Astrocyte (in vitro differentiated cells and primary cell): Measurements from ENCODE around the gene MTHFD1. TPM values are rescaled to one million over a fixed set of nuclear protein-coding genes. Genes with fewer than 3 reads are reported as not detected.

ENCODE experiments used
- DNase-seq: peaks from one replicate; pipeline ENCODE4 v3.0.0-alpha.2; 2010; ENCODE audit warnings: low read depth
- FAIRE-seq: peaks from 2 replicates; lab custom pipeline; 2011; peaks lifted over from hg19 to GRCh38; lab: Jason Lieb, UNC
- H2AFZ ChIP-seq: 2 replicates; pipeline ENCODE4 v1.6.0; 2012; ENCODE audit warnings: low read depth, low read length, inconsistent platforms
- H3K27ac ChIP-seq: 2 replicates; pipeline ENCODE4 v1.5.1; 2011; ENCODE audit warnings: low read depth, low read length, inconsistent platforms
- H3K27me3 ChIP-seq: 2 replicates; pipeline ENCODE4 v1.6.0; 2011; ENCODE audit warnings: low read length, inconsistent platforms; ENCODE audit not compliant: insufficient read depth
- H3K36me3 ChIP-seq: 2 replicates; pipeline ENCODE4 v1.5.1; 2011; ENCODE audit warnings: low read length, inconsistent platforms; ENCODE audit not compliant: insufficient read depth
- H3K4me1 ChIP-seq: 2 replicates; pipeline ENCODE4 v1.5.1; 2011; ENCODE audit warnings: low read length, inconsistent platforms; ENCODE audit not compliant: insufficient read depth
- H3K4me2 ChIP-seq: 2 replicates; pipeline ENCODE4 v1.6.0; 2012; ENCODE audit warnings: low read length, inconsistent platforms
- H3K4me3 ChIP-seq: 2 replicates; pipeline ENCODE4 v1.5.1; 2011; ENCODE audit warnings: low read depth, mild to moderate bottlenecking, low read length, inconsistent platforms; ENCODE audit not compliant: insufficient read depth
- H3K79me2 ChIP-seq: 2 replicates; pipeline ENCODE4 v1.6.0; 2012; ENCODE audit warnings: mild to moderate bottlenecking, low read length, inconsistent platforms; ENCODE audit not compliant: insufficient read depth
- H3K9ac ChIP-seq: 2 replicates; pipeline ENCODE4 v1.6.0; 2012; ENCODE audit warnings: mild to moderate bottlenecking, low read length, inconsistent platforms
- H3K9me3 ChIP-seq: 2 replicates; pipeline ENCODE4 v1.5.1; 2012; ENCODE audit warnings: low read depth, mild to moderate bottlenecking, low read length, inconsistent platforms; ENCODE audit not compliant: insufficient read depth
- H4K20me1 ChIP-seq: 2 replicates; pipeline ENCODE4 v1.6.0; 2012; ENCODE audit warnings: low read length, inconsistent platforms; ENCODE audit not compliant: insufficient read depth
- H3K27ac Mint-ChIP-seq: one replicate; pipeline ENCODE4 v1.8.0; 2021; ENCODE audit warnings: mild to moderate bottlenecking, mixed read lengths; ENCODE audit not compliant: unreplicated experiment
- H3K27me3 Mint-ChIP-seq: one replicate; pipeline ENCODE4 v1.8.0; 2021; ENCODE audit warnings: low read depth, mixed read lengths; ENCODE audit not compliant: unreplicated experiment
- H3K36me3 Mint-ChIP-seq: one replicate; pipeline ENCODE4 v1.8.0; 2021; ENCODE audit warnings: low read depth, mixed read lengths; ENCODE audit not compliant: unreplicated experiment
- H3K4me1 Mint-ChIP-seq: one replicate; pipeline ENCODE4 v1.8.0; 2021; ENCODE audit warnings: low read depth, mixed read lengths; ENCODE audit not compliant: unreplicated experiment
- H3K4me3 Mint-ChIP-seq: one replicate; pipeline ENCODE4 v1.8.0; 2021; ENCODE audit warnings: mild to moderate bottlenecking, moderate library complexity, mixed read lengths; ENCODE audit not compliant: unreplicated experiment
- H3K9me3 Mint-ChIP-seq: one replicate; pipeline ENCODE4 v1.8.0; 2021; ENCODE audit warnings: mild to moderate bottlenecking, mixed read lengths; ENCODE audit not compliant: unreplicated experiment
- EZH2 ChIP-seq: IDR thresholded peaks from 2 replicates; pipeline ENCODE4 v1.6.1; 2012; ENCODE audit warnings: mild to moderate bottlenecking, low read length, inconsistent platforms; ENCODE audit not compliant: insufficient read depth
- total RNA-seq: library from RNA; stranded (reverse); gene quantifications from 2 replicates; pipeline ENCODE4 v1.2.1, GENCODE V29; 2021
- TF ChIP-seq, protein P1 (sequence below): IDR thresholded peaks from 2 replicates; pipeline ENCODE4 v1.5.1; 2011; ENCODE audit warnings: low read depth, mild to moderate bottlenecking, inconsistent platforms, low read length, moderate library complexity; ENCODE audit not compliant: insufficient read depth

The MTHFD1 gene
- total RNA-seq, 1 donor from 2014 or later, result 56.9 TPM

DNA sequence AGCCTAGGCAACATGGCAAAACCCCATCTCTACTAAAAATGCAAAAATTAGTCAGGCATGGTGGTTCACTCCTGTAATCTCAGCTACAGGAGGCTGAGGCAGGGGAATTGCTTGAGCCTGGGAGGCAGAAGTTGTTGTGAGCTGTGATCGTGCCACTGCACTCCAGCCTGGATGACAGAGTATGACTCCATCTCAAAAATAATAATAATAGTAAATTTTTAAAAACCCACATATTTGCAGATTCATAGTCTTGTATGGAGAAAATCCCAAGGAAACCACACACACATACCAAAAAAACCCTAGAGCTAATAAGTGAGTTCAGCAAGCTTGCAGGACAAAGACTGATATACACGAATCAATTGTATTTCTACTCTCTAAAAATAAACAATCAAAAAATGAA, 19.0 kb upstream of the MTHFD1 start:
- Histone ChIP-seq H2AFZ (no peak overlapping the region), H3K79me2 (no peaks in the 10 kb centered on the region), H4K20me1 (no peaks in the 10 kb centered on the region), H3K36me3 (no peaks in the 10 kb centered on the region), H3K4me1 (peaks cover 4% of the 10 kb centered on the region), H3K27ac (no peak overlapping the region), H3K9ac (no peak overlapping the region), H3K9me3 (no peaks in the 10 kb centered on the region), H3K4me2 (no peak overlapping the region), H3K27me3 (no peaks in the 10 kb centered on the region), H3K4me3 (no peak overlapping the region)
- Mint-ChIP-seq H3K4me3 (no peak overlapping the region), H3K27me3 (no peaks in the 10 kb centered on the region), H3K4me1 (peaks cover 9% of the 10 kb centered on the region), H3K27ac (no peak overlapping the region), H3K9me3 (peaks cover 2% of the 10 kb centered on the region), H3K36me3 (no peaks in the 10 kb centered on the region)
- FAIRE-seq, result no peak
- TF ChIP-seq, protein P1, sequence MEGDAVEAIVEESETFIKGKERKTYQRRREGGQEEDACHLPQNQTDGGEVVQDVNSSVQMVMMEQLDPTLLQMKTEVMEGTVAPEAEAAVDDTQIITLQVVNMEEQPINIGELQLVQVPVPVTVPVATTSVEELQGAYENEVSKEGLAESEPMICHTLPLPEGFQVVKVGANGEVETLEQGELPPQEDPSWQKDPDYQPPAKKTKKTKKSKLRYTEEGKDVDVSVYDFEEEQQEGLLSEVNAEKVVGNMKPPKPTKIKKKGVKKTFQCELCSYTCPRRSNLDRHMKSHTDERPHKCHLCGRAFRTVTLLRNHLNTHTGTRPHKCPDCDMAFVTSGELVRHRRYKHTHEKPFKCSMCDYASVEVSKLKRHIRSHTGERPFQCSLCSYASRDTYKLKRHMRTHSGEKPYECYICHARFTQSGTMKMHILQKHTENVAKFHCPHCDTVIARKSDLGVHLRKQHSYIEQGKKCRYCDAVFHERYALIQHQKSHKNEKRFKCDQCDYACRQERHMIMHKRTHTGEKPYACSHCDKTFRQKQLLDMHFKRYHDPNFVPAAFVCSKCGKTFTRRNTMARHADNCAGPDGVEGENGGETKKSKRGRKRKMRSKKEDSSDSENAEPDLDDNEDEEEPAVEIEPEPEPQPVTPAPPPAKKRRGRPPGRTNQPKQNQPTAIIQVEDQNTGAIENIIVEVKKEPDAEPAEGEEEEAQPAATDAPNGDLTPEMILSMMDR, result no peak
- TF ChIP-seq EZH2, result no peak
- peak; percentile 6 for DNase-seq

DNA sequence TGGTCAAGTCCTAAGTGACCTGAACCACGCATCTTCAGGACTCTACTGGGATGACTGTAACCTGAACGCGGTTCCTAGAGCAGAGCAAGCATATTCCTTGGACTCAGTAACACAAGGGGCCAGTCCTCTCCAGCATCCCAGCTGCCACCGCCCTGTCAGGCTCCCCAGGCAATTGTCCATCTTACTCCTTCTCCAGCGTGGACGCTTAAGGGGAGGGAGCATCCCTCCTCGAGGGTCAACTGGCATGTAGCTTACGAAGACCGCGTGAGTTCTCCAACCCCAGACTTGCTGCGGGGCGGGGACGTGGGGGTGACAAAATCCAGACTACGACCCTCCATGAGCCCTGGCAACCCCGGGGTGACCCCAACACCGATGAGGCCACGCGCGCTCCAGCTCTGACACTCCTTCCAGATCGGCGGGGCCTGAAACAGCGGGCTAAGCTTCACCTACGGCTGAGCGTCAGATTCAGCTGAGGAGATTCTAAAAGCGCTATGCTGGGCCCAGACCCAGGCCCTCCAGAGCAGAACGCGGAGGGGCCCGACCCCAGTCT, 846 bp upstream of the MTHFD1 start:
- DNase-seq (peak; percentile 20), FAIRE-seq (no peak)
- H3K27me3 Mint-ChIP-seq, result no peaks in the 10 kb centered on the region
- Histone ChIP-seq H3K4me3 (peak overlapping the region; percentile 89), H3K4me1 (peaks cover 5% of the 10 kb centered on the region), H3K79me2 (peaks cover 40% of the 10 kb centered on the region), H3K27me3 (no peaks in the 10 kb centered on the region), H3K4me2 (peak overlapping the region; percentile 98), H3K9me3 (no peaks in the 10 kb centered on the region), H3K27ac (peak overlapping the region; percentile 82), H4K20me1 (peaks cover 8% of the 10 kb centered on the region), H3K36me3 (peaks cover 4% of the 10 kb centered on the region), H2AFZ (peak overlapping the region; percentile 90), H3K9ac (peak overlapping the region; percentile 89)
- no peak for TF ChIP-seq EZH2
- TF ChIP-seq, protein P1, result no peak
- peak overlapping the region; percentile 75 for H3K27ac Mint-ChIP-seq
- H3K4me1 Mint-ChIP-seq, result peaks cover 5% of the 10 kb centered on the region
- H3K4me3 Mint-ChIP-seq, result peak overlapping the region; percentile 98
- no peaks in the 10 kb centered on the region for H3K9me3 Mint-ChIP-seq
- H3K36me3 Mint-ChIP-seq, result peaks cover 8% of the 10 kb centered on the region
